ENCODE data around the gene SMARCE1.

The SMARCE1 gene

DNA sequence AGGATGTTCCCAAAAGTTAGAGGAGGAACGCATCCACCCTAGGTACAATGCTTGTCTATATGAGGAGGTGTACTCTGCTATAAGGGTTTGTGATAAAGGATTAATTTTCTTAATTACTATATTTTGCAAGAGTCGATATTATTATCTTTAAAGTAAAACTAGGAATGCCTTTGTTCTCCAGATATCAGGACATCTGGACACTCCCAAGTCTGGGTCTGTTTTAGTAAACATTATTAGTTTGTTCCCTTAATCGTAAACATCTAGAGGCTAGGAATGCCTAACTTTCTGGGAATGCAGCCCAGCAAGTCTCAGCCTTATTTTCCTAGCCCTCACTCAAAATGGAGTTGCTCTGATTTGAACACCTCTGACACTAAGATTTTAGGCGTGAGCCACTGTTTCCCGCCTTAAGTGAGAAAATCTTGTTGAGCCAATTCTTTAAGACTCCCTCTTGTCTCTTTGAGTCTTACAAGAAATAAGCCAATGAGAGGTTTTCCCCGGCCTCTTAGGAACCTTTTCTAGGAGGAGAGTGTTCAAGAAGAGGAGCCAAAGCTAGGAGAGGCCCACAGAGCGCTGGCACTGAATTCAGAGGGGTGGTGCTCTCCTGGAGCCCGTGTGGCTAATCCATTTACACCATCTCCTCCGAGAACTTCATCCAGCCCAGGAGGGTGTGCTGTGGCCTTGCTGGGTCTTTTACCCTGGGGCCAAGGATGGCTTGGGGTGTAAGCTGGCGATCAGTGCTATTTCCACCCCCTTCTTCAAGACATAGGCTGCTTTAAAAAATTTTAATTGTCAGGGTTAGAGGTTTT is 40.9 kb downstream of the SMARCE1 start:
- Histone ChIP-seq H3K9me3 (ENCODE audit: control insufficient read depth, insufficient read depth, low read length) (no peaks in the 10 kb centered on the region), H3K4me1 (ENCODE audit: control insufficient read depth, insufficient read depth, low read length) (no peaks in the 10 kb centered on the region), H3K9ac (ENCODE audit: low read depth, low read length) (no peak overlapping the region), H3K4me3 (ENCODE audit: low read depth, low read length) (no peak overlapping the region), H3K27me3 (ENCODE audit: control insufficient read depth, insufficient read depth, low read length) (no peaks in the 10 kb centered on the region), H3K36me3 (ENCODE audit: control insufficient read depth, insufficient read depth, low read length) (no peaks in the 10 kb centered on the region)

DNA sequence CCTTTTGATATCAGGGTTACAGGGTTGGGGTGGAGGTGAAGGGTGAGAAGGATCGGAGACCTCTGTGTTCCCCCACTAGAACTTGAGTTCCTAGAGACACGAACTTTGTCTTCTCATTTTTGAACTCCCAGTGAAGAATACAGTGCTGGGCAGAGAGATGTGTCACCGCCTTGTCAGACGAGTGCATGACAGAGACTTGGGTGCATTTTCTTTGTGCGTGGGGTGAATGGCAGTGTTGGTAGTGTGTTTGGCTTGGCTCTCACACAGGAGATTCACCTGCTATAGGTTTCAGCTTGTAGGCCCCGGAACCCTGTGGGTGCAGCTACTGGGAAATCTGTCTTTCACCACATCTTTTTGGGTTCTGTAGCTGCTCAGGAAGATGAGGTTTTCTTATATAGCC is 42.3 kb downstream of the SMARCE1 start:
- Histone ChIP-seq H3K4me1 (ENCODE audit: control insufficient read depth, insufficient read depth, low read length) (no peaks in the 10 kb centered on the region), H3K9ac (ENCODE audit: low read depth, low read length) (no peak overlapping the region), H3K9me3 (ENCODE audit: control insufficient read depth, insufficient read depth, low read length) (no peaks in the 10 kb centered on the region), H3K4me3 (ENCODE audit: low read depth, low read length) (no peak overlapping the region), H3K27me3 (ENCODE audit: control insufficient read depth, insufficient read depth, low read length) (no peaks in the 10 kb centered on the region), H3K36me3 (ENCODE audit: control insufficient read depth, insufficient read depth, low read length) (no peaks in the 10 kb centered on the region)

DNA sequence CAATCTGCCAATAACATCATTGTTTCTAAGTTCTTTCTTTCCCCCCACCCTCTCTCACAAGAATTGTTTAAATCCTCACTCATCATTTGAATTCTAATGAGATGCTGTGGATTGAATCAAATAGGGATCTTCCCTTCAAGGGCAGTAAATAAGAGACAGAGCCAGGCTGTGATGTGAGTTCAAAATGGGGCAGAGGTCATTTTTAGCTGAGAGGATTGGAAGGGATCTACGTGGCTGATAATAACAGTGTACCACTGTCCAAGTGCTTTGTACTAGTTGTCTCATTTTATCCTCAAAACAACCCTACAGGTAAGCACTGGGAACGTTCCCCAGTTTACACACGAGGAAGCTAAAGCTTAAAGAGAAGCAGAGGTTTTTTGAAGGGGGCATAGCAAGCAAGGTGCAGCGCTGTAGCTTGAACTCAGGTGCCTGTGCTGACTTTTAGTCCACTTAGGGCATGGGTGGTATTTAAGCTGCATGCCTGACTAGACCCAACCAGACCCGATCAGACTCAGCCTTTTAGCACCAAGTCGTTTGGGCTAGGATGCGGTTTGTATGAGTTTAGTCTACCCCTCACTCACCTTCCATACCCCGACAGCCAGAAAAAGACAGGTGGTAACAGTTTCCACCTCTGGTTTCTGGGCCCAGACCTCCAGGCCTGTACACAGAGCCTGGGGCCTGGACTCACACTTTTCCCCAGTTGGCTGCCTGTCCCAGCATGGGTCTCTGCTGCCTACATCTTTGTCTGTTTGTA is 43.1 kb downstream of the SMARCE1 start:
- Histone ChIP-seq H3K9ac (ENCODE audit: low read depth, low read length) (no peak overlapping the region), H3K9me3 (ENCODE audit: control insufficient read depth, insufficient read depth, low read length) (no peaks in the 10 kb centered on the region), H3K4me3 (ENCODE audit: low read depth, low read length) (no peak overlapping the region), H3K36me3 (ENCODE audit: control insufficient read depth, insufficient read depth, low read length) (no peaks in the 10 kb centered on the region), H3K4me1 (ENCODE audit: control insufficient read depth, insufficient read depth, low read length) (no peaks in the 10 kb centered on the region), H3K27me3 (ENCODE audit: control insufficient read depth, insufficient read depth, low read length) (no peaks in the 10 kb centered on the region)

DNA sequence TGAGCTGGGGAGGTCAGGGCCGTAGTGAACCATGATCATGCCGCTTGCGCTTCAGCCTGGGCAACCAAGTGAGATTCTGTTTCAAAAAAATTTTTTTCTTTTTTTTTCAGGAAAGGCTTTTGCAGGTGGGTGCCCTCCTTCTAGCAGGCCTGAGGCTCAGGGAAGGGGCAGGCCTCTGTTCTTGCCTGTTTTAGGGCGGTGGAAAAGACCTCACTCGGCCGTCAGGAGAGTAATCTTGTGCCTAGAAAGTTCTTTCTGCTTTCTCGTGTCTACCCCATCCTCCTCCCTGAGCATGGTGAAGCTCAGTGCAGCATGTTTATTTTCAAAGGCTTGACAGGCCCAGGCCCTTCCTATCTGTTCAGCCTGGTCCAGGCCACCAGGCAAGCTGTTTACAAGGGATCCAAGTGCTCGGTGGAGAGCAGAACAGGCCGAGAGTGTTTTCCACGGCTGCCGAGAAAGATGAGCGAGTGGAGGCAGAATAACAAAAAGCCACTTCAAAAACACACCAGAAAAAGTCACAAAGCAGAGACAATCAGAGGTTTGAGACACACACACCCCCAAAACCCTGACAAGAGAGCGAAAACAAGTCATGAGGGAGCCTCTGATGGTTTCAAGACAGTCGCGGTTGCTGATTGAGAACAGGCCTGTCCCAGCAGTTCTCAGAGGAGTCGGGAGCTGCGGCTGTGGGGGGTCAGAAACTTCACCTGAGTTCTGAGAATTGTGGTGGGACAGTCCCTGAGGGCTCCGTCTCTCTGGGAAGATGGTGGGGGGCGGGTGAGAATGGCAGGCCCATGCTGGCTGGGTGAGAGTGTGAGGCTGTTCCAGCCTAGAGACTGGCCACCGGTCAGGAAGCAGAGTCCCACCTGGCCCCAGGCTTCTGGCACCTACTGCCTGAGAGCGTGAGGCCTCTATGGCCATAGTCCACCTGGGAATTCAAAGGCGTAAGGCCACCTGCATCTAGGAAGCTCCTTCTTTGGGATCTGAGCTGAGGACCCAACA is 44.9 kb downstream of the SMARCE1 start:
- H3K4me1 ChIP-seq (ENCODE audit: control insufficient read depth, insufficient read depth, low read length): no peaks in the 10 kb centered on the region
- H3K9me3 ChIP-seq (ENCODE audit: control insufficient read depth, insufficient read depth, low read length): no peaks in the 10 kb centered on the region
- H3K4me3 ChIP-seq (ENCODE audit: low read depth, low read length): no peak overlapping the region
- no peaks in the 10 kb centered on the region for H3K27me3 ChIP-seq (ENCODE audit: control insufficient read depth, insufficient read depth, low read length)
- H3K9ac ChIP-seq (ENCODE audit: low read depth, low read length): no peak overlapping the region
- H3K36me3 ChIP-seq (ENCODE audit: control insufficient read depth, insufficient read depth, low read length): no peaks in the 10 kb centered on the region

DNA sequence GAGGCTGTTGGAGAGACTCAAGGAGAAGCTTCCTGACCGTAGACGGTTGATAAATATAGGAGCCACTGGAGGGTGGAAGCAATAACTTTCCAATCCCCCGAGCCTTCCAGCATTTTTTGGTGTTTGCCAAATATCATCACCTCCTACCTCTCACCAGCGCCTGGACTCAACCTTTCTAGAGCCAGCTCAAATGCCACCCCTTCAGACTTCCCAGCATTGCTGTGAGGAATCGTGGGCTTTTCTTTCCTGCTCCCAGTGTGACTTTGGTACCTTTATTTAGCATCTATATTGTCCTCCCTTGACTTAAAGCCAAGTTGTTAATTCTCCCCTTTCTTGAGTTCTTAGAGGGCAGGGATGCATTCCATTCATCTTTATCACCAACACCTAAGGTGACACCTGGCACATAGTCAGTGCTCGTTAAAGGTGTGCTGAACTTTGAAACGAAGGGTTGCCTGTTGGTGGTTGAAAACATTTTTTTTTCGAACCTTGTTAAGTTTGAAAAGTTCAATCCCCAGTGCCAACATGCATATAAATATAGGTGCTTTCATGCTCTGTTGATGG is 47.1 kb downstream of the SMARCE1 start:
- H3K27me3 ChIP-seq (ENCODE audit: control insufficient read depth, insufficient read depth, low read length): no peaks in the 10 kb centered on the region
- H3K4me3 ChIP-seq (ENCODE audit: low read depth, low read length): no peak overlapping the region
- no peak overlapping the region for H3K9ac ChIP-seq (ENCODE audit: low read depth, low read length)
- no peaks in the 10 kb centered on the region for H3K9me3 ChIP-seq (ENCODE audit: control insufficient read depth, insufficient read depth, low read length)
- no peaks in the 10 kb centered on the region for H3K4me1 ChIP-seq (ENCODE audit: control insufficient read depth, insufficient read depth, low read length)
- no peaks in the 10 kb centered on the region for H3K36me3 ChIP-seq (ENCODE audit: control insufficient read depth, insufficient read depth, low read length)

DNA sequence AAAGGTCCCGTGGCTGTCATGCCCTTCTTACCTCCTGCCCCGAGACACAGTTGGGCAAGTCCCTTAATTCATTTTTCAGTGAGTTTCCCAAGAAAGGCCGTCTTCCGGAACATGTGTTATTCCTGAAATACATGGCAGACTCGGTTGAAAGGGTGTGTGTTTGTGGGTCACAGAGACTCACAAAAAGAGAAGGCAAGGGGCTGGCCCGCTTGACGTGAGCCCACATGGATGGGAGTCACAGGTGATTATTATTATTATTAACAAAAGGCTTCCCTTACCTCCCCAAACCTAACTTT is 48.2 kb downstream of the SMARCE1 start:
- Histone ChIP-seq H3K9ac (ENCODE audit: low read depth, low read length) (no peak overlapping the region), H3K4me3 (ENCODE audit: low read depth, low read length) (no peak overlapping the region), H3K4me1 (ENCODE audit: control insufficient read depth, insufficient read depth, low read length) (no peaks in the 10 kb centered on the region), H3K27me3 (ENCODE audit: control insufficient read depth, insufficient read depth, low read length) (no peaks in the 10 kb centered on the region), H3K9me3 (ENCODE audit: control insufficient read depth, insufficient read depth, low read length) (no peaks in the 10 kb centered on the region), H3K36me3 (ENCODE audit: control insufficient read depth, insufficient read depth, low read length) (no peaks in the 10 kb centered on the region)

DNA sequence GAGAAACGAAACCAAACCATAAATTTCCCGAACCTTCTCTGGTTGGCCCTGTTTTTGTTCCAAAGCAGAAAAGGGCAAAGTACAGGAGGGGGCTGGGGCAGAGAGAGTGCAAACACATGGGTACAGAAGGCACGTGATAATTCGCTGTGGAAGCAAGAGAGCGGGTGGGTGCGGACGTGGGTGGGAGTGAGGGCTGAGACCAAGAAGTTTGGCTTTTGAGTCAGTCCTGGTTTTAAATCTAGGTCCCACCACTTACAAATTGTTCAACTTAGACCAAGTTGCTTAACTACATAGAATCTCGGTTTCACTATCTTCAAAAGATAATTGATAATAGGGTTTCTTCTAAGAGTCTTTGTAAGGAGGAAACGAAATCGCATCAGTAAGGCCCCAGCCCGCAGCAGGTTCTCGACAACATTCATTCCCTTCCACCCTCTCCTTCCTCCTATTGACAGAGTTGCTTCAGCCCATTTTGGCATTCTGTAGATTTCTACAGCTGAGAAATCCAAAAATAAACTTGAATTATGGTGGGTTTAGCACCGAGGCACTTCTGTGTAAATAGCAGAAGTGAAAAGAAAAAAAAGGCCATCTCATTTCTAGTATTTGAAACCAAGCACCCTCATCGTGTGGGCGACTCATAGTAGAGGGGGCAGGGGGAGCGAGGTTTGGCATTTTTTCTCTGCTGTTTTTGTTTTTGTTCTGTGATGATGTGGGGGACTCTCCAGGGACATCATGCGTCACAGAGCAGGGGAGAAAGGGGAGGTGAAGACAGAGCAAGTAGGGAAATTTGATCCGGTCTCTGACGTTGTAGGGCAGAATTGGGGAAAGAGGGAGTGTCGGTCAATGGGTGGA is 48.8 kb downstream of the SMARCE1 start:
- H3K4me1 ChIP-seq (ENCODE audit: control insufficient read depth, insufficient read depth, low read length): no peaks in the 10 kb centered on the region
- no peak overlapping the region for H3K9ac ChIP-seq (ENCODE audit: low read depth, low read length)
- H3K36me3 ChIP-seq (ENCODE audit: control insufficient read depth, insufficient read depth, low read length): no peaks in the 10 kb centered on the region

DNA sequence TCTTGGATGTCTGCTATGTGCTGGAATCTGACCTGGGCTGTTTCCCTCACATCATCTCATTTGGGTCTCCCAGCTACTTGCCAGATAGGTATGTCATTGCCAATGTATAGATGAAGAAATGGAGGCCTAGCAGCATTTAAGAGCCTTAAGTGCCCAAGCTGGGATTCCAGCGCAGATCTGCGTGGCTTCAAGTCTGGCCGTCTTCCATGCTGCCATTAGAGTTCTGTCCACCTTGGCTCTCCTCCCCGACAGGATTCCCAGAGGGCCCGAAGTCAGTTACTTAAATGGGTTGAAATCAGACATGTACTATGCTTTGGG is 49.4 kb downstream of the SMARCE1 start:
- Histone ChIP-seq H3K27me3 (ENCODE audit: control insufficient read depth, insufficient read depth, low read length) (no peaks in the 10 kb centered on the region), H3K9me3 (ENCODE audit: control insufficient read depth, insufficient read depth, low read length) (no peaks in the 10 kb centered on the region), H3K4me3 (ENCODE audit: low read depth, low read length) (no peak overlapping the region), H3K36me3 (ENCODE audit: control insufficient read depth, insufficient read depth, low read length) (no peaks in the 10 kb centered on the region), H3K9ac (ENCODE audit: low read depth, low read length) (no peak overlapping the region), H3K4me1 (ENCODE audit: control insufficient read depth, insufficient read depth, low read length) (no peaks in the 10 kb centered on the region)

More for the DNA sequence above, 48.8 kb downstream of the SMARCE1 start:
- Histone ChIP-seq H3K27me3 (ENCODE audit: control insufficient read depth, insufficient read depth, low read length) (no peaks in the 10 kb centered on the region), H3K4me3 (ENCODE audit: low read depth, low read length) (no peak overlapping the region), H3K9me3 (ENCODE audit: control insufficient read depth, insufficient read depth, low read length) (no peaks in the 10 kb centered on the region)

DNA sequence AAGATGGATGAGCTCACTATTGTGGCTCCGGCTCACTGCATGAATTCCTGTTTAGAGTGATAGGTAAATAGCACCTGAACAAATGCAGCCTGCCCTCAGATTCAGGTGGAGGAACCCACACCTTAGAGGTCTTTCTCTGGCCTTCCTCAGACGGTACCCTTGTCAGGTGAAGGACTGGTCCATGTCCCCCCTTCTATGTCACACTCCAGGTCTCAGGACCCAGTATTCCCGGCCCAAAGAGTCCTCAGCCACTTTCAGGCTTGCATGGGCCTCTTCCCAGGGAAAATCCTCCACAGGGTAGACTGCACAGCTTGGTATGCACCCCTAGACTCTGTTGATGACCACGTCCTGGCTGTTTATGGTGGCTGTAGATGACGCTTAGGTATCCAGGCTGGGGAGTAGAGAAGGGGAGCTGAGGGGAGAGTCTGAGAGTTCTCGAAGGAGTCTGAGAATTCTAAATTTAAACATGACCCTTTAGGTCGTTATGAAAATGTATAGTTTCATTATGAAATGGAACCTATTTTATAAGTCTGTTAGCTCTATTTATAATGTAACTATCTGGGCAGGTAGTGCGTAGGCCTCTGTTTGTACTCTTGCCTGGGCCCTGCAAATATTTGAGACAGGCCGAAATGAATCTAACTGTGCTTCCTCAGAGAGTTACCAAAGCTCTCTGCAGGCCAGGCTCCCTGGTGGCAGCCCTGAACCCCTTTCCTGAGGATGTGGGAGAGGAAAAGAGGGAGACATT is 49.9 kb downstream of the SMARCE1 start:
- no peak overlapping the region for H3K9ac ChIP-seq (ENCODE audit: low read depth, low read length)
- no peaks in the 10 kb centered on the region for H3K9me3 ChIP-seq (ENCODE audit: control insufficient read depth, insufficient read depth, low read length)
- no peaks in the 10 kb centered on the region for H3K27me3 ChIP-seq (ENCODE audit: control insufficient read depth, insufficient read depth, low read length)
- H3K4me3 ChIP-seq (ENCODE audit: low read depth, low read length): no peak overlapping the region
- H3K4me1 ChIP-seq (ENCODE audit: control insufficient read depth, insufficient read depth, low read length): no peaks in the 10 kb centered on the region
- H3K36me3 ChIP-seq (ENCODE audit: control insufficient read depth, insufficient read depth, low read length): no peaks in the 10 kb centered on the region

DNA sequence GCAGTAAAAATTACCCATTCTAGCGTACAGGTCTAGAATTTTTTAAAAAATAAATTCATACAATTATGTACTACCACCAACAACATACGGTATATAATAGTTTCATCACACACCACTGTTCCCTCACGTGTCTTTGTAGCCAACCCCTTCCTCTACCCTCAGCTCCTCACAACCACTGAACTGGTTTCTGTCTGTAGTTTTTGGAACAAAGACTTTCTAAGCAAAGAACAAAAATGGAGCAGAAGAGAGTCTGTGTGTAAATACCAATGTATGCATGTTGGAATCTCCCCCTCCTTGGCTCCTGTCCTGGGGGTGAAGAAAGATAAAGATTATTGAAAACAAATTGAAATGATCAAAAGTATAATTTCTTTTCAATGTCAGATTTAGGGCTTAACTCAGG is 50.5 kb downstream of the SMARCE1 start:
- no peaks in the 10 kb centered on the region for H3K27me3 ChIP-seq (ENCODE audit: control insufficient read depth, insufficient read depth, low read length)
- no peaks in the 10 kb centered on the region for H3K36me3 ChIP-seq (ENCODE audit: control insufficient read depth, insufficient read depth, low read length)
- H3K9me3 ChIP-seq (ENCODE audit: control insufficient read depth, insufficient read depth, low read length): no peaks in the 10 kb centered on the region
- H3K4me1 ChIP-seq (ENCODE audit: control insufficient read depth, insufficient read depth, low read length): no peaks in the 10 kb centered on the region
- H3K9ac ChIP-seq (ENCODE audit: low read depth, low read length): no peak overlapping the region
- H3K4me3 ChIP-seq (ENCODE audit: low read depth, low read length): no peak overlapping the region
